HepG2 (cell line): ENCODE results near the gene GSAP. TPM values are rescaled to one million over a fixed set of nuclear protein-coding genes. Genes with fewer than 3 reads are reported as not detected.
A peak's percentile ranks its signal among the peaks of the same experiment; 100 is the strongest.

Source experiments
- CREB1 ChIP-seq, 2 experiments: fragments of 450-650 bp in 1 of 2; IDR thresholded peaks; 2 replicates each; pipeline ENCODE4 v1.6.1; 2016 to 2017; ENCODE audit warnings: control low read depth in 1 of 2, mild to moderate bottlenecking in 1 of 2, missing compliant biosample characterization in 1 of 2, missing genetic modification characterization in 1 of 2
- CREM ChIP-seq, 2 experiments: sonication (generic) in 1 of 2; formaldehyde crosslinking in 1 of 2; IDR thresholded peaks; 2 replicates each; pipeline versions ENCODE4 v1.4.0 to v1.6.1; 2016 to 2020; ENCODE audit warnings: antibody characterized with exemption in 1 of 2, mild to moderate bottlenecking in 1 of 2, missing genetic modification reagents in 1 of 2
- KDM5B ChIP-seq: sonication (generic); formaldehyde crosslinking; IDR thresholded peaks from 2 replicates; pipeline ENCODE4 v1.4.0; 2020; ENCODE audit warnings: missing genetic modification reagents, mild to moderate bottlenecking, borderline replicate concordance
- MAFF ChIP-seq: IDR thresholded peaks from 2 replicates; pipeline ENCODE4 v1.6.1; 2011; ENCODE audit warnings: low read depth, low read length, improper control_type of control experiment
- PRMT3 ChIP-seq: sonication (generic); formaldehyde crosslinking; IDR thresholded peaks from 2 replicates; pipeline ENCODE4 v1.8.1; 2022; ENCODE audit warnings: low read depth, mild to moderate bottlenecking, moderate library complexity, missing genetic modification reagents, borderline replicate concordance
- RARG ChIP-seq: sonication (generic); formaldehyde crosslinking; IDR thresholded peaks from 2 replicates; pipeline ENCODE4 v1.4.0; 2020; ENCODE audit warnings: low read depth, mild to moderate bottlenecking, missing genetic modification reagents
- RNF2 ChIP-seq: fragments of 450-650 bp; conservative IDR thresholded peaks from 2 replicates; pipeline ENCODE4 v1.6.1; 2016; ENCODE audit warnings: low read depth
- SAFB2 ChIP-seq: sonication (generic); formaldehyde crosslinking; IDR thresholded peaks from 2 replicates; pipeline ENCODE4 v1.5.1; 2020; ENCODE audit warnings: missing genetic modification reagents, low read depth, mild to moderate bottlenecking, borderline replicate concordance
- TEAD3 ChIP-seq: optimal IDR thresholded peaks from 2 replicates; pipeline ENCODE3; 2016; ENCODE audit warnings: borderline replicate concordance
- THYN1 ChIP-seq: sonication (generic); formaldehyde crosslinking; IDR thresholded peaks from 2 replicates; pipeline ENCODE4 v1.8.1; 2023; ENCODE audit warnings: low read depth, mild to moderate bottlenecking, moderate library complexity, missing genetic modification reagents, borderline replicate concordance
- YY1 ChIP-seq: IDR thresholded peaks from 2 replicates; pipeline ENCODE4 v1.6.1; 2011; ENCODE audit warnings: low read length, low read depth, moderate library complexity, mild to moderate bottlenecking; ENCODE audit not compliant: insufficient read depth, insufficient replicate concordance
- ZC3H13 ChIP-seq: sonication (generic); formaldehyde crosslinking; IDR thresholded peaks from 2 replicates; pipeline ENCODE4 v1.8.1; 2023; ENCODE audit warnings: mild to moderate bottlenecking, missing genetic modification reagents, moderate library complexity
- ZNF205 ChIP-seq: IDR thresholded peaks from 2 replicates; pipeline ENCODE4 v1.6.1; 2018; ENCODE audit warnings: missing biosample characterization, missing genetic modification reagents
- ZNF234 ChIP-seq: sonication (generic); formaldehyde crosslinking; conservative IDR thresholded peaks from 2 replicates; pipeline ENCODE4 v1.5.1; 2020; ENCODE audit warnings: mild to moderate bottlenecking, missing genetic modification reagents
- ZNF260 ChIP-seq: sonication (generic); formaldehyde crosslinking; IDR thresholded peaks from 2 replicates; pipeline ENCODE4 v1.4.0; 2020; ENCODE audit warnings: missing genetic modification reagents, low read depth, mild to moderate bottlenecking, borderline replicate concordance
- ZNF329 ChIP-seq: sonication (generic); formaldehyde crosslinking; IDR thresholded peaks from 2 replicates; pipeline ENCODE4 v1.9.0; 2021; ENCODE audit warnings: low read depth, mild to moderate bottlenecking, missing genetic modification reagents
- ZNF501 ChIP-seq: sonication (generic); formaldehyde crosslinking; IDR thresholded peaks from 2 replicates; pipeline ENCODE4 v1.5.1; 2020; ENCODE audit warnings: mild to moderate bottlenecking, moderate library complexity, missing genetic modification reagents
- ZNF546 ChIP-seq: sonication (generic); formaldehyde crosslinking; conservative IDR thresholded peaks from 2 replicates; pipeline ENCODE4 v1.8.1; 2023; ENCODE audit warnings: mild to moderate bottlenecking, missing genetic modification reagents
- ZNF552 ChIP-seq: sonication (generic); formaldehyde crosslinking; IDR thresholded peaks from 2 replicates; pipeline ENCODE4 v1.9.0; 2022; ENCODE audit warnings: missing genetic modification reagents, mild to moderate bottlenecking, borderline replicate concordance
- ZNF709 ChIP-seq: sonication (generic); formaldehyde crosslinking; IDR thresholded peaks from 2 replicates; pipeline ENCODE4 v1.5.0; 2020; ENCODE audit warnings: mild to moderate bottlenecking, missing genetic modification reagents
- ZNF879 ChIP-seq: sonication (generic); formaldehyde crosslinking; IDR thresholded peaks from 2 replicates; pipeline ENCODE4 v1.8.1; 2023; ENCODE audit warnings: missing genetic modification reagents
- polyA plus RNA-seq, 8 experiments: library from polyadenylated mRNA; depleted of rRNA in 3 of 8; stranded (reverse) in 7 of 8; unstranded in 1 of 8; fragments of >200 nt; fragmentation: Illumina TruSeq in 4 of 8; extraction: Trizol in 4 of 8; gene quantifications; 2 replicates each; pipeline versions ENCODE4 v1.2.1 to v1.2.3, GENCODE V29; 2011 to 2016; ENCODE audit warnings: low read depth in 4 of 8, missing spikeins in 1 of 8, mixed read lengths in 1 of 8; ENCODE audit not compliant: insufficient read depth in 1 of 8
- total RNA-seq, 5 experiments: library from RNA; depleted of rRNA; stranded (reverse); fragments of >200 nt; fragmentation: Illumina TruSeq; extraction: Trizol; gene quantifications; 2 replicates each; pipeline ENCODE4 v1.2.3, GENCODE V29; 2016; ENCODE audit warnings: low read depth in 1 of 5
- TF ChIP-seq, protein P1 (sequence below): sonication (generic); formaldehyde crosslinking; IDR thresholded peaks from 2 replicates; pipeline ENCODE4 v1.5.0; 2020; ENCODE audit warnings: mild to moderate bottlenecking, missing genetic modification reagents
- TF ChIP-seq, protein P2 (sequence below): sonication (generic); formaldehyde crosslinking; IDR thresholded peaks from 2 replicates; pipeline ENCODE4 v1.8.1; 2023; ENCODE audit warnings: mild to moderate bottlenecking, moderate library complexity, missing genetic modification reagents
- TF ChIP-seq, protein P3 (sequence below): sonication (generic); formaldehyde crosslinking; IDR thresholded peaks from 2 replicates; pipeline ENCODE4 v1.5.0; 2020; ENCODE audit warnings: missing genetic modification reagents
- TF ChIP-seq, protein P4 (sequence below): sonication (generic); formaldehyde crosslinking; IDR thresholded peaks from 2 replicates; pipeline ENCODE4 v1.4.0; 2020; ENCODE audit warnings: mild to moderate bottlenecking, low read depth, missing genetic modification reagents

Gene GSAP
- total and polyA plus RNA-seq, 2 of the 13 experiments (the other 11 are each of a cell fraction or from before 2014, with no cell fraction given): 34.6 to 40.6 TPM

DNA sequence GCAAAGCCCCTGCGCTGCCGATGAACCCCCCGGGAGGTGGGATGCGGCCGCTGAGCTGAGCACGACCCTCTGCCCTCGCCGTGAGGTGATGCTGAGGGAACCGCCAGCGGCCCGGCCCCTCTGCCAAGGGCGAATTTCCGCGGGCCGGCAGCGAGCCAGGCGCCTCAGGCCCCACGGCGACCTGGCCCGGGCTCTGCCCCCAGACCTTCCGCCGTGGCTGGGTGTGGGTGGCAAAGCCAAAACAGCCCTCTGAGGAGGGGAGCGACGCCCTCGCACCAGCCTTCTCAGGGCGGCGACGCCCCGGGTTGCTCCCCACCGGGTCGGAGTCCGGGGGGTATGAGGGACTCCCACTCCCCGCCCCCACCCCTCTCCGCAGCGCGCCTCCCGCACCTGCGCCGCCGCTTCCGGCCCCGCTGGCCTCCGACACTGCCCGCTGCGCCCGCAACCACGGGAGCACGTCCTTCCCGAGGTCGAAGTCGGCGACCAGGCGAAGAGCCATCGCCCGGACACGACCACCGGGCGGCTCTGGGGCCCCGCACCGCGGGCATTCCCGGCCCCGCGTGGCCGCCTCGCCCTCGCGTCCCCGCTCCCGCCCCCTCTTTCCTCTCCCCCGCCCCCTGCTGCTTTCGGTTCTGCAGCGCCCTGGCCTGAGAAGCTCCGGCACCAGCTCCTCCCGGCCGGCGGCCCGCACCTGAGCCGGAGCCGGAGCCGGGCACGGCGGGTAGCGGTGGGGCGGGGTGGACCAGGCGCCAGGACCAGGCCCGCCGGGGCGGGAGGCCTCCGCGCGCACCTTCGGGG is at the start of gene GSAP (continued):
- TF ChIP-seq ZNF709 (CRISPR knock-in tag): peak; percentile 69
- no peak for TF ChIP-seq CREM (IDR thresholded peaks at IDR 0.05)
- no peak for TF ChIP-seq CREM (CRISPR knock-in tag; IDR thresholded peaks at IDR 0.05)
- TF ChIP-seq ZNF879: peak; percentile 47
- no peak for TF ChIP-seq THYN1
- no peak for TF ChIP-seq ZNF552 (CRISPR knock-in tag)
- TF ChIP-seq ZC3H13 (CRISPR knock-in tag): peak; percentile 93
- TF ChIP-seq ZNF234: 0 out of 2 replicates have a peak, but pooled peaks have one; percentile 52
- no peak for TF ChIP-seq ZNF329 (CRISPR knock-in tag)
- TF ChIP-seq, protein P1, sequence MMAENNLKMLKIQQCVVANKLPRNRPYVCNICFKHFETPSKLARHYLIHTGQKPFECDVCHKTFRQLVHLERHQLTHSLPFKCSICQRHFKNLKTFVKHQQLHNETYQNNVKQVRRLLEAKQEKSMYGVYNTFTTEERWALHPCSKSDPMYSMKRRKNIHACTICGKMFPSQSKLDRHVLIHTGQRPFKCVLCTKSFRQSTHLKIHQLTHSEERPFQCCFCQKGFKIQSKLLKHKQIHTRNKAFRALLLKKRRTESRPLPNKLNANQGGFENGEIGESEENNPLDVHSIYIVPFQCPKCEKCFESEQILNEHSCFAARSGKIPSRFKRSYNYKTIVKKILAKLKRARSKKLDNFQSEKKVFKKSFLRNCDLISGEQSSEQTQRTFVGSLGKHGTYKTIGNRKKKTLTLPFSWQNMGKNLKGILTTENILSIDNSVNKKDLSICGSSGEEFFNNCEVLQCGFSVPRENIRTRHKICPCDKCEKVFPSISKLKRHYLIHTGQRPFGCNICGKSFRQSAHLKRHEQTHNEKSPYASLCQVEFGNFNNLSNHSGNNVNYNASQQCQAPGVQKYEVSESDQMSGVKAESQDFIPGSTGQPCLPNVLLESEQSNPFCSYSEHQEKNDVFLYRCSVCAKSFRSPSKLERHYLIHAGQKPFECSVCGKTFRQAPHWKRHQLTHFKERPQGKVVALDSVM (CRISPR knock-in tag): no peak
- peak; percentile 89; the same call in 1 of the 2 replicates for TF ChIP-seq PRMT3 (CRISPR knock-in tag)
- TF ChIP-seq TEAD3 (CRISPR knock-in tag): no peak
- TF ChIP-seq, protein P2, sequence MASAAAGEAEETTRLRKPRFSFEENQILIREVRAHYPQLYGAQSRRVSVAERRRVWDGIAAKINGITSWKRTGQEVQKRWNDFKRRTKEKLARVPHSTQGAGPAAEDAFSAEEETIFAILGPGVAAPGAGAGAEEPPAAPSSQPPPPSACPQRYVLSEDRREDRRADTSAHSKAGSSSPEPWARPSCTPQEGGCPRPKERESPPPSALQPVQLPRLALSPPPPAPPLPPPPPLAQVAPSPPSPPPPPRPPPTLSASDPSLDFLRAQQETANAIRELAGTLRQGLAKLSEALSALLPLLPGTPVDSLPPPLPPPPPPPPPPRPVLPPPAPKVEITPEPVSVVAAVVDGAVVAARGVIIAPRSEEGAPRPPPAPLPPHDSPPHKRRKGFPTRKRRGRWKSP: 0 out of 2 replicates have a peak, but pooled peaks have one; percentile 64
- TF ChIP-seq KDM5B (CRISPR knock-in tag): no peak; the same call in 1 of the 2 replicates
- no peak for TF ChIP-seq RNF2
- TF ChIP-seq, protein P3, sequence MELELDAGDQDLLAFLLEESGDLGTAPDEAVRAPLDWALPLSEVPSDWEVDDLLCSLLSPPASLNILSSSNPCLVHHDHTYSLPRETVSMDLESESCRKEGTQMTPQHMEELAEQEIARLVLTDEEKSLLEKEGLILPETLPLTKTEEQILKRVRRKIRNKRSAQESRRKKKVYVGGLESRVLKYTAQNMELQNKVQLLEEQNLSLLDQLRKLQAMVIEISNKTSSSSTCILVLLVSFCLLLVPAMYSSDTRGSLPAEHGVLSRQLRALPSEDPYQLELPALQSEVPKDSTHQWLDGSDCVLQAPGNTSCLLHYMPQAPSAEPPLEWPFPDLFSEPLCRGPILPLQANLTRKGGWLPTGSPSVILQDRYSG (CRISPR knock-in tag): no peak
- TF ChIP-seq SAFB2 (CRISPR knock-in tag): peak; percentile 59; the same call in 1 of the 2 replicates
- TF ChIP-seq ZNF501 (CRISPR knock-in tag): 0 out of 2 replicates have a peak, but pooled peaks have one; percentile 41
- TF ChIP-seq, protein P4, sequence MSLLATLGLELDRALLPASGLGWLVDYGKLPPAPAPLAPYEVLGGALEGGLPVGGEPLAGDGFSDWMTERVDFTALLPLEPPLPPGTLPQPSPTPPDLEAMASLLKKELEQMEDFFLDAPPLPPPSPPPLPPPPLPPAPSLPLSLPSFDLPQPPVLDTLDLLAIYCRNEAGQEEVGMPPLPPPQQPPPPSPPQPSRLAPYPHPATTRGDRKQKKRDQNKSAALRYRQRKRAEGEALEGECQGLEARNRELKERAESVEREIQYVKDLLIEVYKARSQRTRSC: no peak; the same call in 1 of the 2 replicates
- no peak; the same call in 1 of the 2 replicates for TF ChIP-seq ZNF546 (CRISPR knock-in tag)
- TF ChIP-seq YY1: peak; percentile 63
- TF ChIP-seq ZNF260 (CRISPR knock-in tag): no peak
- no peak for TF ChIP-seq RARG (CRISPR knock-in tag)
- TF ChIP-seq MAFF: no peak
- no peak for TF ChIP-seq ZNF205
- no peak for TF ChIP-seq CREB1 (IDR thresholded peaks at IDR 0.05)
- no peak for TF ChIP-seq CREB1 (CRISPR knock-in tag; IDR thresholded peaks at IDR 0.05)
